HuH-7.5 (cell line): ENCODE results near the gene CDH23.

ENCODE experiments used
- DNase-seq: peaks from one replicate; pipeline ENCODE4 v3.0.0; 2011; ENCODE audit warnings: low spot score

The CDH23 gene

DNA sequence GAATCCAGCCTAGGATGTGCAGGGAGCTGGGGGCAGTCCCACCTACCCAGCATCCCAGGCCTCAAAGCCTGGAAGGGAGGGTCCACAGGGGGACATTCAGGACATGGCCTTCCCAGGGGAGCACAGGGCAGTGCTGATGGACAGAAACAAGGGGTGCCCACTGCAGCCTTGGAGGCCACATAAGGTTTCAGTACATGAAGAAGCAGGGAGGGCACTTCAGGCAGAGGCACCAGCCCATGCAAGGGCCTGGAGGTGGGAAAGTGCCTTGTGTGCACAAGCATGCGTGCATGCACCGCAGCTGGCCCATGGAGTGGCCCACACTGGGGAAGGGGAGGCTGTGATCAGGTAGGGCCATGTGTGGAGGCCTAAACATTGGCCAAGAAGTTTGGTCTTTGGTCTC, 313.8 kb downstream of the CDH23 start:
- no peak for DNase-seq

DNA sequence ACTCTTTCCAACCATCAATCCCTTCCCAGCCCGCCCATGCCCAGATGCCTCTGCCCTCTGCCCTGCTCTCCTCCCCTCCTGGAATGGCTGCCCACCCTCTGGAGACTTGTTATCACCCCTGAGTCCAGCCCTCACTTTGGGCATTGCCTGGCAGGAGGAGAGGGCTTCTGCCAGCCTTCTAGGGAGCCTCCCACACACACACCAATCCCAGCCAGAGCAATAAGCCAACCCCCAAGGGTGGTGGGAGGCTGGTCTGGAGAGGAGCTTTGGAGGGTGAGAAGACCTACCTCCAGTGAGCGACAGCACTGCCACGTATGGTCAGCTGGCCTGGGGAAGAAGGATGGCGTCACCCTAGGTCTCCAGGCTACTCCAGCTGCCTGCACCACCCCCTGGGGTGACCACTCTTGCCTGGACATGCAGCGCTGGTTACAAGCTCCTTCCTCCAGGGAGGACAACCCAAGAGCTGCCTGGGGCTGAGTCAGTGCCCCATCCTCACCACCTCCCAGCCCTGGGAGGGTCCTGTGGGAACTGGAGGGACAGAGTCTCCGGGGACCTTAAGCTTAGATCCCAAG, 314.4 kb downstream of the CDH23 start:
- DNase-seq: no peak

GRCh38 chr10:71712170-71712569, 315.4 kb downstream of the CDH23 start:
- no peak for DNase-seq

DNA sequence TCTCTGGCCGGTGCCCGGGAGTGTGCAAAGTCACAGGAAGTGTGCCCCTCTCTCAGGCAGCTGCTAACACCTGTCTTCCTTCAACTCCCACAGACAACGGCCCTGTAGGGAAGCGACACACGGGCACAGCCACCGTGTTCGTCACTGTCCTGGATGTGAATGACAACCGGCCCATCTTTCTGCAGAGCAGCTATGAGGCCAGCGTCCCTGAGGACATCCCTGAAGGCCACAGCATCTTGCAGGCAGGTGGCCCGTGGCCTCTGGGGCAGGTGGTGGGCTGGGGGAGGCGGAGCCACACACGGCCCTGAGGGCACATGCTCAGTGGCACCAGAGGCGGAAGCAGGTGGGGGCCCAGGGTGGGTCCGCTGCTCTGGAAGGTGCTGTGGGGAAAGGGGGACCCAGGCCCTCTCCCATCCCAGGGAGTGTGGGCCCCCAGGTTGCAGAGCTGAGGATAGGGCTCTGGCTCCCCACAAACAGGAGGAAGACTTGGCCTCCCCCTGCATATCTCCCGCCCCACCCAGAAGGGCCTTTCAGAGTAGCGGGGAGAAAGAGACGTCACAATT, 315.9 kb downstream of the CDH23 start:
- DNase-seq: no peak

- no peak for DNase-seq
Observed at GRCh38 chr10:71713135-71714030, 316.7 kb downstream of the CDH23 start.

- no peak for DNase-seq
Observed at GRCh38 chr10:71714031-71714410, 317.3 kb downstream of the CDH23 start.

- DNase-seq: no peak
Observed at GRCh38 chr10:71714592-71714991, 317.9 kb downstream of the CDH23 start.

GRCh38 chr10:71715026-71715425, 318.3 kb downstream of the CDH23 start:
- DNase-seq: no peak

DNA sequence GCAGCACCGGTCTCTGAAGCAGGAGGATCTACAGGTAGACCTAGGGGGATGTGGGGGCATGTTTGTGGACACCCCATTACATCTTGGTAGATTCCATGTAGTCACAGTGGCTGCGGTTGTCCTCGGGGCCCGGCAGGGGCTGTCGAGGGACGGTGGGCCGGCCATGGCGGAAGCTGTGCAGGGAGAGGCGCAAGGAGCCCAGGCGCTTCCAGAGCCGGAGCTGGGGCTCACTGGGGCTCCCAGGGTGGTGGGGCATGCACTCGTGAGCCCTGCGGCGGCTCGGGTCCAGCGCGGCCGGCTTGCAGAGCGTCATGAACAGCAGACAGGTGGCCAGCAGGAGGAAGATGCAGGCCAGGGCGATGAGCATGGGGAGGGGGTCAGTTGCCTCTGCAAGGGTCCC, 319.1 kb downstream of the CDH23 start:
- DNase-seq: no peak

DNA sequence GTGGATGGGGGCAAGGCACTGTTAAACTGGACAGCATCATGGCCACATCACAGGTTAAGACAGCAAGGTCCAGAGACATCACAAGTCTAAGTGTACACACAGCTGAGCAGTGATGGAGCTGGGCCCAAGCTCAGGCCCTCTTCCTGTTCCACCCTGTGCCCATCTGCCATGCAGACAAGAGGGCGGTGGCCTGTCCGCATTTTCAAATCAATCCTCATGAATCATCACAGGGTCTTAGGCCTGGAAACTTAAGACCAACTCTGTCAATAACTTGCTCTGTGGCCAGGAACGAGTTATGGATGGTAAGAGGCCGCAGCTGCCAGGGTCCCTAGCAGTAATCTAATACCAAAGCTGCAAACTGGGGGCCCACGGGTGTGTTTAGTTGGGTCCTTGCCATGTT, 319.7 kb downstream of the CDH23 start:
- DNase-seq: no peak

- no peak for DNase-seq
Observed at GRCh38 chr10:71717056-71717455, 320.3 kb downstream of the CDH23 start.

GRCh38 chr10:71717551-71717951, 320.8 kb downstream of the CDH23 start:
- no peak for DNase-seq

- DNase-seq: no peak
Observed at GRCh38 chr10:71718165-71718698, 321.5 kb downstream of the CDH23 start.

DNA sequence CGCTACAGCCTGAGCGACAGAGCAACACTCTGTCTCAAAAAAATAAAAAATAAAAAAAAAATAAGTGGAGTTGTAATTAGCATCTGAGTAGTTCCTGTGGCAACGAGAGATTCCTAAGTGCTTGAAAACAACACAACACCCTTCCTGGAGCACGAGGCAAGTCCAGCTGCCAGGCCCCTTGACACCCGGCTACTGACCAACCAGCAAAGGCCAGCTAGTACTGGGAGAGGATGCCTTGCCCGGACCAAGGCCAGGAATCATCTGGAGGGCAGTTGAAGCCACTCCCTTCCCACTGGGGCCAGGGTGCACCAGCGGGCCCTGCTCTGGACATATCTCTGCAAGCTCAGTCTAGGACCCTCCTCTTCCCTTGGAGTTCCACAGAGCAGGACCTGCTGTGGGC, 322.3 kb downstream of the CDH23 start:
- DNase-seq: no peak

DNA sequence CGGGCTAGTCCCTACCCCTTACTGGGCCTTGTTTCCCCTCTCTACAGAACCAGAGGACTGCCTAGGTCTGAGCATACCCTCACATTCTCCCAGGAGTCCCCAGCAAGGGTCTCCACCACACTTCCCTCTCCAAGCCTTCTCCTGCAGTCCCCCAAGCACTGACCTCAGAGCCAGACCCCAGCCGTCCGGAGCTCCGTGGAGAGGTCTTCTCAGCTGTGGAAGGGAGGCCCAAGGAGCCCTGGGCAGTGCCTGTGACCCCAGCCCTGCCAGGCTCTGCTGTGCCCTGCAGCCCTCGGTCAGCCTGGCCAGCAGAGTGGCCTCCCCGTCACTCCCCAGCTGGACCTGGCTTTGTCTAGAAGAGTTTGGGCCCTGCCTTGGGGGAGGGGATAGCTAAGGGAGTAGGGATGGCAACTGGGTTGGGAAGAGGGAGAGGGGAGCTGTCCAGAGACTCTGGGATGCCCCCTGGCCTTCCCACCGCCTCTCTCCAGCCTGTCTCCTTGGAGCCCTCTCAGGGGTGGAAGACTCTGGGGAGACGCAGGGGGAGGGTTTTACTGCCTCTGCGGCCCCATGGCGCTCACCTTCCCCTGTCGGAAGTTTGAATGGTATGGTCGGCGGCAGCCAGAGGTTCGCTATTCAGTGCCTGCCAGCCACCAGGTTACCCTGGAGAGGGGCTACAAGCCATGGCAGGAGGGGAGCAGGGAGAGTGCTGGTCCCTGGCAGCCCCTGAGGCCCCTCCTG, 322.9 kb downstream of the CDH23 start, which contains the start of gene C10orf105:
Gene C10orf105 (minus strand): TSS at position 315 of the 738 bp plus-strand sequence. CDS start 3,441 bp downstream, outside the sequence.
- DNase-seq: no peak

GRCh38 chr10:71720288-71720687, 323.6 kb downstream of the CDH23 start:
- DNase-seq: no peak

- no peak for DNase-seq
Observed at GRCh38 chr10:71721313-71721712, 324.6 kb downstream of the CDH23 start.

DNA sequence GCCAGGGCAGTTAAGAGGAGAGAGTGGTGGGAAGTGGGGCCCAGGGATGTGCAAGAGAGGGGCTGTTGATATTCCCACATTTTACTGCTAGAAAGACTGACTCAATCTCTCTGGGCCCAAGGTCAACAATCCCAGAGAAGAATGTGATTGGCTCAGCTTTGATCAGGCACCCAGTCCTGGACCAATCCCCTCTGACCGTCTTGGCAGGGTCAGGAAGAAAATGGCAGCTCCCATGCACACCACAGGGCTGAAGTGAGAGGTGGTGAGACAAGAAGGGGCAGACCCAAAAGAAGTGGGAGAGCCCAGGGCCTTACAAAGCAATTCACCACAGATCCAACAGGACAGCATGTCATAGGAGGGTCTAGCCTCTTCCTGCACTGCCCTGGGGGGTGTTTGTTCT, 326.1 kb downstream of the CDH23 start:
- DNase-seq: no peak

GRCh38 chr10:71723311-71723710, 326.6 kb downstream of the CDH23 start:
- no peak for DNase-seq

DNA sequence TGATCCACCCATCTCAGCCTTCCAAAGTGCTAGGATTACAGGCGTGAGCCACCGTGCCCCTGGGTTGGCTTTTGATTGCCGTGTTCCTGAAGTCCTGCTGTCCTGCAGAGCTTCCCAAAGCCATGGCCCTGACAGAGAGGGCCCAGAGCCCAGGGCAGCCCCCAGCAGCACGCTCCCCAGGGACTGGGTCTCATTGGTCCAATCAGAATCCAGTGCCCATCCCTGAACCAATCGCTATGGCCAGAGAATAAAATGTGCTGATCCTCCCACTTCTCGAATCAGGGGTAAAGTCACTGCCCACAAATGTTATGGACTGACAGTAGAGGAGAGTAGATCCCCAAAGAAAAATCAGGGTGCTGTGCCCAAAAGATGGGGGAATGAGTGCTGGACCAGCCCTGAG, 327.8 kb downstream of the CDH23 start:
- no peak for DNase-seq

- DNase-seq: no peak
Observed at GRCh38 chr10:71725249-71725648, 328.5 kb downstream of the CDH23 start.

GRCh38 chr10:71725998-71726579, 329.4 kb downstream of the CDH23 start:
- peak; percentile 47 for DNase-seq
